HEK293T (cell line): ENCODE measurements around the gene NELFE.
"Not testable (repeated sequence)": the region's sequence is repeated elsewhere in the genome, so short reads cannot be mapped to it uniquely, and the experiment has no call there.

Source experiments
- CTCF ChIA-PET: fragments of 350-600 bp; formaldehyde crosslinking; extraction: SDS; loops from one replicate; lab custom pipeline; 2021; ENCODE audit warnings: antibody characterized with exemption, inconsistent platforms; lab: Yijun Ruan, JAX
- POLR2A ChIA-PET: fragments of 350-600 bp; formaldehyde crosslinking; extraction: SDS; loops from one replicate; lab custom pipeline; 2020; ENCODE audit warnings: antibody characterized with exemption, inconsistent platforms; lab: Yijun Ruan, JAX
- DNase-seq: peaks from one replicate; pipeline ENCODE4 v3.0.0; 2012; ENCODE audit warnings: mixed read lengths; ENCODE audit errors: extremely low spot score
- ARNT ChIP-seq: fragments of 450-650 bp; IDR thresholded peaks from 2 replicates; pipeline ENCODE4 v1.6.1; 2017; ENCODE audit warnings: mild to moderate bottlenecking
- BHLHE40 ChIP-seq: fragments of 450-650 bp; IDR thresholded peaks from 2 replicates; pipeline ENCODE4 v1.6.1; 2016; ENCODE audit warnings: mild to moderate bottlenecking, moderate library complexity, borderline replicate concordance
- CTBP1 ChIP-seq: fragments of 450-650 bp; IDR thresholded peaks from 2 replicates; pipeline ENCODE4 v1.6.1; 2016; ENCODE audit warnings: borderline replicate concordance
- ELF4 ChIP-seq: fragments of 450-650 bp; IDR thresholded peaks from 2 replicates; pipeline ENCODE4 v1.6.1; 2017; ENCODE audit warnings: antibody characterized with exemption
- FOXA1 ChIP-seq: fragments of 450-650 bp; IDR thresholded peaks from 2 replicates; pipeline ENCODE4 v1.6.1; 2016; ENCODE audit warnings: mild to moderate bottlenecking
- FOXK2 ChIP-seq: fragments of 450-650 bp; IDR thresholded peaks from 2 replicates; pipeline ENCODE4 v1.6.1; 2016; ENCODE audit warnings: mild to moderate bottlenecking
- FOXM1 ChIP-seq: fragments of 450-650 bp; IDR thresholded peaks from 2 replicates; pipeline ENCODE4 v1.6.1; 2017; ENCODE audit warnings: mild to moderate bottlenecking, borderline replicate concordance
- HDGF ChIP-seq: fragments of 450-650 bp; IDR thresholded peaks from 2 replicates; pipeline ENCODE4 v1.6.1; 2017; ENCODE audit warnings: antibody characterized with exemption, borderline replicate concordance
- L3MBTL2 ChIP-seq: fragments of 450-650 bp; conservative IDR thresholded peaks from 2 replicates; pipeline ENCODE4 v1.6.1; 2016; ENCODE audit warnings: mild to moderate bottlenecking
- LEF1 ChIP-seq: fragments of 450-650 bp; IDR thresholded peaks from 2 replicates; pipeline ENCODE4 v1.6.1; 2017; ENCODE audit warnings: mild to moderate bottlenecking, borderline replicate concordance
- NFRKB ChIP-seq: fragments of 450-650 bp; IDR thresholded peaks from 2 replicates; pipeline ENCODE4 v1.6.1; 2016; ENCODE audit warnings: mild to moderate bottlenecking, moderate library complexity
- PKNOX1 ChIP-seq: fragments of 450-650 bp; IDR thresholded peaks from 2 replicates; pipeline ENCODE4 v1.6.1; 2016
- SP1 ChIP-seq: fragments of 450-650 bp; IDR thresholded peaks from 2 replicates; pipeline ENCODE4 v1.6.1; 2017
- SUZ12 ChIP-seq: fragments of 450-650 bp; IDR thresholded peaks from 2 replicates; pipeline ENCODE4 v1.6.1; 2016; ENCODE audit warnings: mild to moderate bottlenecking
- TARDBP ChIP-seq: fragments of 450-650 bp; IDR thresholded peaks from 2 replicates; pipeline ENCODE4 v1.6.1; 2016
- ZNF384 ChIP-seq: fragments of 450-650 bp; IDR thresholded peaks from 2 replicates; pipeline ENCODE4 v1.6.1; 2016

Gene NELFE

GRCh38 chr6:31980195-31980876 lies 21.6 kb upstream of the NELFE start:
- CTCF ChIA-PET, DNase-seq: not testable (repeated sequence)
- POLR2A ChIA-PET = interaction anchor here (1.0 kb wide), 1 partner anchor 8 kb away, joined by 3 read pairs; the partner anchor contains the start of gene DXO

- TF ChIP-seq PKNOX1 = no peak
- no peak for TF ChIP-seq BHLHE40
- TF ChIP-seq FOXA1 = no peak
- TF ChIP-seq TARDBP = no peak
- TF ChIP-seq NFRKB = no peak
- no peak for TF ChIP-seq L3MBTL2
- no peak for TF ChIP-seq ZNF384
- TF ChIP-seq HDGF = no peak
- TF ChIP-seq CTBP1 = no peak
- TF ChIP-seq SP1 = no peak
- no peak for TF ChIP-seq FOXM1
- TF ChIP-seq FOXK2 = no peak
- TF ChIP-seq ARNT = no peak
- TF ChIP-seq ELF4 = no peak
- no peak for TF ChIP-seq LEF1
- ChIA-PET POLR2A (no interaction called here), CTCF (no interaction called here)
- DNase-seq = no peak
Measured at GRCh38 chr6:31979238-31979898, 20.6 kb upstream of the NELFE start.

- no peak for TF ChIP-seq FOXM1
- no peak for TF ChIP-seq TARDBP
- no peak for TF ChIP-seq L3MBTL2
- TF ChIP-seq ARNT = no peak
- TF ChIP-seq SP1 = no peak
- no peak for TF ChIP-seq LEF1
- no peak for TF ChIP-seq FOXA1
- no peak for TF ChIP-seq NFRKB
- TF ChIP-seq FOXK2 = no peak
- TF ChIP-seq CTBP1 = no peak
- TF ChIP-seq BHLHE40 = no peak
- TF ChIP-seq ELF4 = no peak
- TF ChIP-seq PKNOX1 = no peak
- no peak for TF ChIP-seq ZNF384
- no peak for TF ChIP-seq HDGF
- CTCF ChIA-PET = no interaction called here
- POLR2A ChIA-PET = no interaction called here
- no peak for DNase-seq
Measured at GRCh38 chr6:31978831-31979230, 20.1 kb upstream of the NELFE start.

GRCh38 chr6:31977816-31978431 lies 19.2 kb upstream of the NELFE start:
- ChIA-PET POLR2A (no interaction called here), CTCF (interaction anchor here (0.7 kb wide), 1 partner anchor 126 kb away, joined by 4 read pairs; no protein-coding TSS in a partner anchor)
- no peak for TF ChIP-seq HDGF
- TF ChIP-seq PKNOX1 = no peak
- TF ChIP-seq FOXA1 = no peak
- no peak for TF ChIP-seq LEF1
- no peak for TF ChIP-seq FOXM1
- no peak for TF ChIP-seq L3MBTL2
- no peak for TF ChIP-seq BHLHE40
- no peak for TF ChIP-seq NFRKB
- no peak for TF ChIP-seq SUZ12
- no peak for TF ChIP-seq CTBP1
- TF ChIP-seq ELF4 = no peak
- no peak for TF ChIP-seq FOXK2
- no peak for TF ChIP-seq TARDBP
- no peak for TF ChIP-seq ARNT
- no peak for DNase-seq

- CTCF ChIA-PET = interaction anchor here (0.7 kb wide), 1 partner anchor 56 kb away, joined by 7 read pairs; no protein-coding TSS in a partner anchor
- POLR2A ChIA-PET, DNase-seq: not testable (repeated sequence)
Measured at GRCh38 chr6:31976065-31976464, 17.3 kb upstream of the NELFE start.

- DNase-seq = no peak
- ChIA-PET CTCF (no interaction called here), POLR2A (interaction anchor here (1.2 to 7.0 kb wide), 8 partner anchors 7 to 320 kb away, joined by 3 to 84 read pairs (median 6); partner anchors contain the start of genes BAG6, LSM2, NELFE and SKIC2)
- no peak for TF ChIP-seq ELF4
- TF ChIP-seq PKNOX1 = peak; percentile 63
Measured at GRCh38 chr6:31972709-31973350, 14.1 kb upstream of the NELFE start.
